RWPE1 (cell line): ENCODE data around the gene CXADR.
"Not testable (repeated sequence)": the region's sequence is repeated elsewhere in the genome, so short reads cannot be mapped to it uniquely, and the experiment has no call there.

Experiments
- CTCF ChIA-PET: fragments of 350-600 bp; sonication (Branson Sonifier 250); formaldehyde crosslinking; extraction: SDS; loops from one replicate; lab custom pipeline; 2021; lab: Yijun Ruan, JAX
- POLR2A ChIA-PET: fragments of 400-600 bp; formaldehyde crosslinking; extraction: SDS; loops from one replicate; lab custom pipeline; 2020; ENCODE audit warnings: antibody characterized with exemption; ENCODE audit not compliant: low non-redundant PET; lab: Yijun Ruan, JAX
- DNase-seq: peaks from one replicate; pipeline ENCODE4 v3.0.0; 2012; ENCODE audit warnings: low spot score
- H3K27ac ChIP-seq: fragments of 450-650 bp; 2 replicates; pipeline ENCODE4 v1.5.1; 2017
- TF ChIP-seq, protein P1 (sequence below): fragments of 450-650 bp; conservative IDR thresholded peaks from 2 replicates; pipeline ENCODE4 v1.5.1; 2017; ENCODE audit warnings: low read depth, mild to moderate bottlenecking

The CXADR gene

DNA sequence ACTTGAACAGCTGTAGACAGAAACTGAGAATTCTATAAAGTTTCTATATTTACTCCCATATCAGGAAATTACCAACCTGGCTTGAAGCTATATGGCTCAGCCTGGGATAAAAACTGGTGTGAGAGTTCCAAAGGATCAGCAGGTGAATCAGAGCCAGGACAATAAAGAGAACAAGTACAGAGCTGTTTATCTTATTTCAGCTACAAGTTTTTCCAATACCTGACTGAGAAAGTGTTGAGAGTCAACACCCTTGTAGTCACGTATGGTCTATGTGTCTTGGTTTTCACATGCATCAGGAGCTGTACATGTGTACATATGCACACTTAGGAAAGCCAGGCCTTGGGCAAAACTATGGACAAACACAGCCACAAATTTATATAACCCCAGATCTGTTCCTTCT, 40.7 kb upstream of the CXADR start:
- TF ChIP-seq, protein P1, sequence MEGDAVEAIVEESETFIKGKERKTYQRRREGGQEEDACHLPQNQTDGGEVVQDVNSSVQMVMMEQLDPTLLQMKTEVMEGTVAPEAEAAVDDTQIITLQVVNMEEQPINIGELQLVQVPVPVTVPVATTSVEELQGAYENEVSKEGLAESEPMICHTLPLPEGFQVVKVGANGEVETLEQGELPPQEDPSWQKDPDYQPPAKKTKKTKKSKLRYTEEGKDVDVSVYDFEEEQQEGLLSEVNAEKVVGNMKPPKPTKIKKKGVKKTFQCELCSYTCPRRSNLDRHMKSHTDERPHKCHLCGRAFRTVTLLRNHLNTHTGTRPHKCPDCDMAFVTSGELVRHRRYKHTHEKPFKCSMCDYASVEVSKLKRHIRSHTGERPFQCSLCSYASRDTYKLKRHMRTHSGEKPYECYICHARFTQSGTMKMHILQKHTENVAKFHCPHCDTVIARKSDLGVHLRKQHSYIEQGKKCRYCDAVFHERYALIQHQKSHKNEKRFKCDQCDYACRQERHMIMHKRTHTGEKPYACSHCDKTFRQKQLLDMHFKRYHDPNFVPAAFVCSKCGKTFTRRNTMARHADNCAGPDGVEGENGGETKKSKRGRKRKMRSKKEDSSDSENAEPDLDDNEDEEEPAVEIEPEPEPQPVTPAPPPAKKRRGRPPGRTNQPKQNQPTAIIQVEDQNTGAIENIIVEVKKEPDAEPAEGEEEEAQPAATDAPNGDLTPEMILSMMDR: no peak
- POLR2A ChIA-PET: no interaction called here

DNA sequence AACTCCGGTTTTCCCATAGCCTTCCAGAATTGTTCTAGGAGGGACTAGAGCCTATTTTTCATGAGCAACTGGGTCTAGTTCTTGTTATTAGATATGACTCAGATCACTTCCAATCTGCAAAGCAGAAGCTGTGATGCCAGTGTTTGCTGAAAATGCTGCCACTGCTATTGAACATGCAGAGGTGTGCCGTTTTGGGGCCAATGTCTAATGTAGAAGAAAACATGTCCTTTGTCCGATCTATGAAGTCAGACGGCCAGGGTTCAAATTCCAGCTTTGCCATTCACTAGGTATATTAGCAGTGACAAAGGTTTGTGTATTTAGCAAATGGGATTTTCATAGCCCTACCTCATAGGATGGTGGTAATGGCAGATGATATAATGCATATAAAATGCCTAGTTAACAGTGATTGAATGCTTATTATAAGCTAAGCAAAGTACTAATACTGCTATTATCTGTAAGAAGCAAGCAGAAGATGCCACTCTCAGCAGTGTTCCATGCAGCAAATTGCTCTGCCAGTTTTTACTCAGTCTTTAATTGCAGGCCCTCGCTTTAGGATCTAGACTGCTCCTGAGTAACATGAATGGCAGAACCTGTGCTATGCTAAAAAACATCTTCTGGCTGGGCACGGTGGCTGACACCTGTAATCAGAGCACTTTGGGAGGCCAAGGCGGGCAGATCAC, 40.1 kb upstream of the CXADR start:
- POLR2A ChIA-PET: no interaction called here
- no peak for DNase-seq
- CTCF ChIA-PET: no interaction called here
- TF ChIP-seq, protein P1: no peak
- H3K27ac ChIP-seq: no peak overlapping the region

More for the DNA sequence above, 40.7 kb upstream of the CXADR start:
- DNase-seq: no peak
- no peak overlapping the region for H3K27ac ChIP-seq
- CTCF ChIA-PET: no interaction called here

DNA sequence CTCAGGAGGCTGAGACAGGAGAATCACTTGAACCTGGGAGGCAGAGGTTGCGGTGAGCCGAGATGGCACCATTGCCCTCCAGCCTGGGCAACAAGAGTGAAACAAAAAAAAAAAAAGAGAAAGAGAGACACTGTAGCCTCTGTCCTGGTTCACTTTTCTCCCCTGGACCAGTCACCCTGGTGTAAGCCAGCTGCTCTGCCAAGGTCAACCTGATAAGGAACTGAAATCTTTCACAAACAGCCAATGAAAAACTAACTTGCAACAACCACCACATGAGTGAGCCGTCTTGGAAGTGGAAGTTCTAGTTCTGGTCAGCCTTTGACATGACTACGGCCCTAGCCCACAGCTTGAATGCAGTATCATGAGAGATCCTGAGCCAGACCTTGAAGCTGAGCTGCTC, 36.8 kb upstream of the CXADR start:
- ChIA-PET CTCF (no interaction called here), POLR2A (no interaction called here)
- no peak for DNase-seq
- TF ChIP-seq, protein P1: no peak
- H3K27ac ChIP-seq: no peak overlapping the region

DNA sequence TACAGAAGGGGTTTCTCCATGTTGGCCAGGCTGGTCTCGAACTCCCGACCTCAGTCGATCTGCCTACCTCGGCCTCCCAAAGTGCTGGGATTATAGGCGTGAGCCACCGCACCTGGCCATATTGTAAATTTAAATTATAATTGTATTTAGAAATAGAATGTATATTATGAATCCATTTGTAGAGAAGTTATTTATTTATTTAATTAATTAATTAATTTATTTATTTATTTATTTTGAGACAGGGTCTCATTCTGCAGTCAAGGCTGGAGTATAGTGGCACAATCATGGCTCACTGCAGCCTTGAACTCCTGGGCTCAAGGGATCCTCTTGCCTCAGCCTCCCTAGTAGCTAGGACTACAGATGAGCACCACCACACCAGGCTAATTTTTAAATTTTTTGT, 34.7 kb upstream of the CXADR start:
- H3K27ac ChIP-seq, DNase-seq, POLR2A ChIA-PET: not testable (repeated sequence)
- CTCF ChIA-PET: interaction anchor here (1.1 kb wide), 1 partner anchor 18 kb away, joined by 3 read pairs; no protein-coding TSS in a partner anchor

DNA sequence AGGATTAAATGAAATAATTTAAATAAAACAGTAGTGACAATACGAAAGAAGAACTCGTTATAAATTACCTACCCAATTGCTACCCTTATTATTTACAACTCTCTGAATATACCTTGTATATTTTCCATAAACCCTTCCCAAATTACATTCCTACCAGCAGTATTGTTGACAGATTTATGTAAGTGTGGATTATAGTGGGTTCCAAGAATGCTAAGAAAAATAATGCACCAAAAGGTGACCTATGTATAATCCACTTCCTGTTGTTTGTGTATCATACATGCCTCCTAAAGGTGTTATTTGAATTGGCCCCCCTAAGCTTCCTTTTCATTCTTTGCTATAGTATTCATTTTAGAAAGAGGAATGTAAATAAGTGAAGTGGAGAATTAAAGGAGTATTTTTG, 33.2 kb upstream of the CXADR start:
- TF ChIP-seq, protein P1: no peak
- H3K27ac ChIP-seq: no peak overlapping the region
- CTCF ChIA-PET: no interaction called here
- no peak for DNase-seq
- POLR2A ChIA-PET: no interaction called here

DNA sequence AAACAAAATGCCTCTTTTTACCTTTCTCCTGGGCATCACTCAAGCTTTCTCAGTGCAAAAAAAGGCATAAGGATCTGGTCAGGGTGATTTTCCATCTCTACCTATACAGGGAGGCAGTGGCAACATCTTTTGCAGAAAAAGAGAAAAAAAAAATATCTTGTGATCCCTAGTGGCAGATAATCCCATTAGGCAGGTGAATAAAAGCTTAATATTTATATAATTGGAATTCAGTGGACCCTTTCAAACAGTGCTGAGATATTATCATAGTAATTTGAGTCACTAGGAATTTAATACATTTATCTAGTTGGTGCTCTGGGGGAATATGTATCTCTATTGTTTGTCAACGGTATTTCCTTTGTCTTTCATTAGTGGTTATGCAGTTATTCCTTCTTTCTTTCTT, 29.9 kb upstream of the CXADR start:
- POLR2A ChIA-PET: no interaction called here
- CTCF ChIA-PET: interaction anchor here (0.6 to 0.8 kb wide), 3 partner anchors 17 to 96 kb away, joined by 3 to 5 read pairs (median 3); no protein-coding TSS in a partner anchor
- no peak overlapping the region for H3K27ac ChIP-seq
- DNase-seq: no peak
- TF ChIP-seq, protein P1: no peak

DNA sequence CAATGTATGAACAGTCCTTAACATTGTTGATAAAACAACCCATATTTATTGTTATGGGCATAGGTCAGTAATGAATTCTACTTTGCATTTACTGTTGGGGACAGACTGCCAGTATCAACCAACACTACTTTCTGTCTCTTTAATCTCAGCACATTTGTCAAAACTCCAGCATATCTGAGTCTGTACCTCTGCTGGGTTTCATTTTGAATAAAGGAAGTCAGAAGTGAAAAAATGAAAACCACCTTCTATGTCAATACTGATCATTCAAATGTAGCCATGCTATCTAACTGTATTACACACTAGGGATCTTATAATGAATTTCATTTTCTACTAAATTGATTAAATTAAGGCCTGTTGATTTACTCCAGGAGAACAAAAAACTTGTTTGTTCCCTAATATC, 24.2 kb upstream of the CXADR start:
- ChIA-PET POLR2A (no interaction called here), CTCF (no interaction called here)
- H3K27ac ChIP-seq: no peak overlapping the region
- DNase-seq: no peak
- TF ChIP-seq, protein P1: no peak

DNA sequence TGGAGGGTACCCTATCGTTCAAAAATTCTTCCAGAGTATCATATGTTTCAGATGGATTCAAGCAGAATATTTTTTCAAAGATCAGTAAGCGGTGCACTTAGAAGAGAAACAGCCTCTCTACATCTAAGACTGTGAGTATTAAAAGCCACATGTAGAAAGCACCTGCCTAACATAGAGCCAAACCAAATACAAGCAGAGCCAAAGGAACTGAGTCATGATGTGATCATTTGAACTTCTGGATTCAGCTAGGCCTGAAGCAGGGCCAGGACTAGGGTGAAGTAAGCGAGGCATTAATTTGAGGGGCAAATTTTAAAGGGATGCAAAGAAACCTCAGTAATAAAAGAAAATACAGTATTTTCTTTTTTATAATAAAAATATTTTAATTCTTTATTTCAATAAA, 23.3 kb upstream of the CXADR start:
- DNase-seq: not testable (repeated sequence)

More for the DNA sequence above, 23.3 kb upstream of the CXADR start:
- POLR2A ChIA-PET, H3K27ac ChIP-seq, CTCF ChIA-PET: not testable (repeated sequence)
